Transverse colon (tissue), 4 donors: ENCODE measurements around the gene CMTM4. TPM values are rescaled to one million over a fixed set of nuclear protein-coding genes. Genes with fewer than 3 reads are reported as not detected.
"Not testable (repeated sequence)": the region's sequence is repeated elsewhere in the genome, so short reads cannot be mapped to it uniquely, and the experiment has no call there.

Experiments used
- DNase-seq: peaks from one replicate; pipeline ENCODE4 v3.0.0-alpha.2; 2019
- H3K27ac ChIP-seq, 4 donors: fragments of 200-600 bp; sonication (generic); 2 replicates each; pipeline ENCODE4 v1.5.1; 2016 to 2018; ENCODE audit warnings: inconsistent platforms in 4 of 4
- H3K27me3 ChIP-seq: fragments of 200-600 bp; sonication (generic); 2 replicates; pipeline ENCODE4 v1.5.1; 2017; ENCODE audit warnings: inconsistent platforms
- H3K36me3 ChIP-seq, 4 donors: fragments of 200-600 bp; sonication (generic); 2 replicates each; pipeline ENCODE4 v1.5.1; 2017 to 2019; ENCODE audit warnings: inconsistent platforms in 4 of 4
- H3K4me1 ChIP-seq, 4 donors: fragments of 200-600 bp; sonication (generic); 2 replicates each; pipeline ENCODE4 v1.5.1; 2017 to 2020; ENCODE audit warnings: inconsistent platforms in 4 of 4
- H3K4me3 ChIP-seq, 4 donors: fragments of 200-600 bp; sonication (generic); 1 replicate in 1 of 4; 2 replicates in 3 of 4; pipeline versions ENCODE4 v1.5.1 to v1.6.1; 2017 to 2019; ENCODE audit warnings: inconsistent platforms in 4 of 4
- H3K9me3 ChIP-seq, 2 donors: fragments of 200-600 bp; sonication (generic); 2 replicates each; pipeline ENCODE4 v1.5.1; 2017 to 2019; ENCODE audit warnings: inconsistent platforms in 2 of 2
- CTCF ChIP-seq, 5 experiments: fragments of 200-600 bp in 3 of 5; fragments of 450-650 bp in 2 of 5; sonication (generic) in 3 of 5; IDR thresholded peaks; 1 replicate in 2 of 5; 2 replicates in 3 of 5; pipeline ENCODE4 v1.5.1; 2016 to 2017; ENCODE audit warnings: antibody characterized with exemption in 5 of 5, inconsistent platforms in 3 of 5, mild to moderate bottlenecking in 2 of 5, moderate library complexity in 1 of 5
- EP300 ChIP-seq: sonication (generic); formaldehyde crosslinking; IDR thresholded peaks from one replicate; pipeline ENCODE4 v1.6.1; 2017; ENCODE audit warnings: antibody characterized with exemption, low read depth
- POLR2A ChIP-seq: fragments of 450-650 bp; IDR thresholded peaks from one replicate; pipeline ENCODE4 v1.6.1; 2016; ENCODE audit warnings: antibody characterized with exemption, mild to moderate bottlenecking, moderate library complexity
- POLR2AphosphoS5 ChIP-seq, 3 donors: sonication (generic); formaldehyde crosslinking; IDR thresholded peaks; one replicate each; pipeline ENCODE4 v1.6.1; 2016; ENCODE audit warnings: antibody characterized with exemption in 3 of 3
- WGBS, 2 donors: methylation state at CpG; one replicate each; pipeline ENCODE4 v1.1.5; 2018; ENCODE audit warnings: low coverage in 1 of 2; 5-methylcytosine and 5-hydroxymethylcytosine counted together
- in situ Hi-C, 4 donors: fragments of 200-750 bp; cut with MboI; loops; one replicate each; pipeline versions ENCODE4 v1.15.0 to v1.15.1; 2017; ENCODE audit warnings: low sequenced_read_pairs in 3 of 4, low pct_ligation_motif_present in 1 of 4, low pct_unique_long_range_greater_than_20kb in 1 of 4
- intact Hi-C: fragments of 100-400 bp; cut with DNase I; formaldehyde crosslinking; loops from one replicate; pipeline ENCODE4 v1.15.1; 2023; ENCODE audit warnings: low total_unique reads
- total RNA-seq, 4 donors: library from RNA; depleted of rRNA; stranded (reverse); fragments of >200 nt; gene quantifications; one replicate each; pipeline ENCODE4 v1.1.0, GENCODE V29; 2016

Gene CMTM4
- total RNA-seq, 4 donors from 2014 or later = 77.0 to 167 (median 163) TPM

DNA sequence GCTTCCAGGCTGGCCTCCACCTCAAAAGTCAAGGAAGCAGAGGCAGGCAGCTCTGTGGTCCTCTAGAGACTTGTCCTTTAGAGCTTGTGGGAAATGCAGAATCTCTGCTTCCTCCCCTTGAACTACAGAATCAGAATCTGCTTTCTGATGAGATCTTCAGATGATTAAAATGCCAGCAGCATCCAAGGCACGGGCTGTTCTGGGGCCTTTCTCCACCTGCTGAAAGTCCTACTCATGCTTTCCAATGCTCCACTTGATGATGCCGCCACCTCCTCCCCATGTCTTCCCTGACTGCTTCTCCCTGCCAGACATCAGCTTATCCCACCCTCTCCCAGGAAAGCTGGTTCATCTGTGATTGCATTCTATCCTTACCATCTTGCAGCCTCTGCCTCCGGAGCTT is 58.7 kb downstream of the CMTM4 start:
- no peak for TF ChIP-seq CTCF (IDR thresholded peaks at IDR 0.05)
- no peak for TF ChIP-seq POLR2AphosphoS5 (IDR thresholded peaks at IDR 0.05)
- no peak for TF ChIP-seq EP300
- no peak for TF ChIP-seq POLR2A
- no peak for DNase-seq
- no peak overlapping the region for H3K4me3 ChIP-seq

GRCh38 chr16:66636199-66636598 is 60.3 kb downstream of the CMTM4 start:
- intact Hi-C loops = no loop called here
- WGBS, 2 donors = 85% methylated on average over 5 of the region's 5 CpGs; no CpG with 5 or more reads in 1 of the 2 donors
- TF ChIP-seq CTCF (IDR thresholded peaks at IDR 0.05) (no peak), EP300 (no peak), POLR2A (no peak)
- H3K4me3 ChIP-seq = no peak overlapping the region
- in situ Hi-C loops = no loop called here
- H3K4me1 ChIP-seq = no peaks in the 10 kb centered on the region
- no peaks in the 10 kb centered on the region for H3K9me3 ChIP-seq
- peaks cover 0 to 5% (median 0%) of the 10 kb centered on the region in 4 donors for H3K36me3 ChIP-seq
- no peaks in the 10 kb centered on the region for H3K27me3 ChIP-seq
- no peak for DNase-seq
- no peak overlapping the region for H3K27ac ChIP-seq

More for the DNA sequence above, 58.7 kb downstream of the CMTM4 start:
- intact Hi-C loops (no loop called here), in situ Hi-C loops (no loop called here)
- H3K36me3 ChIP-seq = peaks cover 0 to 5% (median 0%) of the 10 kb centered on the region in 4 donors
- 91 to 100% methylated on average over 2 to 3 of the region's 3 CpGs for WGBS, 2 donors
- H3K27ac ChIP-seq = no peak overlapping the region
- no peaks in the 10 kb centered on the region for H3K27me3 ChIP-seq
- no peaks in the 10 kb centered on the region for H3K9me3 ChIP-seq
- H3K4me1 ChIP-seq = no peaks in the 10 kb centered on the region

DNA sequence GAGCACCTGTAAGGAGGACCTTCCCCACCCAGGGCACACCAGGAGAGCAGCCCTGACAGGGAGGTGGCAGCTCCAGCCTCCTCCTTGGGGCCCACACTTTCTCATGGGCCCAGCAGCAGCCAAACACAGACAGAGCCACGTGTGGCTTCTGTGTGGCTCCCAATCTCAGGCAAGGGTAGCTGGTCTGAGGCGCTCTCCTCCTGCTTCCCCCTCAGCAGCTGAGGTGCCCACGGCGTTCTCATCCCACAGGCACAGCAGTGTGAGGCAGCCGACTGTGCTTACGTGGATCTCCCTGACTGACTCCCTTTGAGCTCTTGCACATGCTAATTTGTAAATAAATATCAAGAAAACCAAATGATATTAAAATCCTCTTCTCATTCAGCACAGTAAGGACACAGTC is 61.1 kb downstream of the CMTM4 start:
- no peaks in the 10 kb centered on the region for H3K4me1 ChIP-seq
- DNase-seq = no peak
- no peaks in the 10 kb centered on the region for H3K9me3 ChIP-seq
- WGBS, 2 donors = 84% methylated on average over 6 of the region's 6 CpGs; no CpG with 5 or more reads in 1 of the 2 donors
- H3K27ac ChIP-seq = no peak overlapping the region
- no peak overlapping the region for H3K4me3 ChIP-seq
- TF ChIP-seq POLR2AphosphoS5 (IDR thresholded peaks at IDR 0.05) (no peak), EP300 (no peak), CTCF (IDR thresholded peaks at IDR 0.05) (no peak), POLR2A (no peak)
- H3K27me3 ChIP-seq = no peaks in the 10 kb centered on the region
- peaks cover 0 to 5% (median 0%) of the 10 kb centered on the region in 4 donors for H3K36me3 ChIP-seq
- intact Hi-C loops (no loop called here), in situ Hi-C loops (no loop called here)

GRCh38 chr16:66634527-66635196 is 61.9 kb downstream of the CMTM4 start:
- no peaks in the 10 kb centered on the region for H3K4me1 ChIP-seq
- no peak for DNase-seq
- intact Hi-C loops = no loop called here
- H3K9me3 ChIP-seq = no peaks in the 10 kb centered on the region
- no peaks in the 10 kb centered on the region for H3K27me3 ChIP-seq
- no peak for TF ChIP-seq POLR2A
- no peak for TF ChIP-seq POLR2AphosphoS5 (IDR thresholded peaks at IDR 0.05)
- TF ChIP-seq CTCF (IDR thresholded peaks at IDR 0.05) = no peak
- TF ChIP-seq EP300 = no peak
- H3K36me3 ChIP-seq = peaks cover 0 to 5% (median 0%) of the 10 kb centered on the region in 4 donors
- in situ Hi-C loops = no loop called here
- H3K27ac ChIP-seq = no peak overlapping the region
- WGBS, 2 donors = 88 to 93% methylated on average over 3 to 4 of the region's 4 CpGs
- H3K4me3 ChIP-seq = no peak overlapping the region

DNA sequence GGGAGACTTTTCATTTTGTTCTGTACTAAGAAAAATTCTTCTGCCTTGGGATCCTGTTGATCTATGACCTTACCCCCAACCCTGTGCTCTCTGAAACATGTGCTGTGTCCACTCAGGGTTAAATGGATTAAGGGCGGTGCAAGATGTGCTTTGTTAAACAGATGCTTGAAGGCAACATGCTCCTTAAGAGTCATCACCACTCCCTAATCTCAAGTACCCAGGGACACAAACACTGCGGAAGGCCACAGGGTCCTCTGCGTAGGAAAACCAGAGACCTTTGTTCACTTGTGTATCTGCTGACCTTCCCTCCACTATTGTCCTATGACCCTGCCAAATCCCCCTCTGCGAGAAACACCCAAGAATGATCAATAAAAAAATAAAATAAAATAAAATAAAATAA is 65.0 kb downstream of the CMTM4 start:
- H3K27me3 ChIP-seq, H3K4me3 ChIP-seq, H3K27ac ChIP-seq, H3K9me3 ChIP-seq, DNase-seq, H3K4me1 ChIP-seq, H3K36me3 ChIP-seq, intact Hi-C loops, in situ Hi-C loops: not testable (repeated sequence)
- WGBS, 2 donors = 93 to 100% methylated on average over 1 to 4 of the region's 4 CpGs

DNA sequence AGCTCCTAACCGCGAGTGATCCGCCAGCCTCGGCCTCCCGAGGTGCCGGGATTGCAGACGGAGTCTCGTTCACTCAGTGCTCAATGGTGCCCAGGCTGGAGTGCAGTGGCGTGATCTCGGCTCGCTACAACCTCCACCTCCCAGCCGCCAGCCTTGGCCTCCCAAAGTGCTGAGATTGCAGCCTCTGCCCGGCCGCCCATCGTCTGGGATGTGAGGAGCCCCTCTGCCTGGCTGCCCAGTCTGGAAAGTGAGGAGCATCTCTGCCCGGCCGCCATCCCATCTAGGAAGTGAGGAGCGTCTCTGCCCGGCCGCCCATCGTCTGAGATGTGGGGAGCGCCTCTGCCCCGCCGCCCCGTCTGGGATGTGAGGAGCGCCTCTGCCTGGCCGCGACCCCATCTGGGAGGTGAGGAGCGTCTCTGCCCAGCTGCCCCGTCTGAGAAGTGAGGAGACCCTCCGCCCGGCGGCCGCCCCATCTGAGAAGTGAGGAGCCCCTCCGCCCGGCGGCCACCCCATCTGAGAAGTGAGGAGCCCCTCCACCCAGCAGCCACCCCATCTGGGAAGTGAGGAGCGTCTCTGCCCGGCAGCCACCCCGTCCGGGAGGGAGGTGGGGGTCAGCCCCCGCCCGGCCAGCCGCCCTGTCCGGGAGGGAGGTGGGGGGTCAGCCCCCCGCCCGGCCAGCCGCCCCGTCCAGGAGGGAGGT is 65.8 kb downstream of the CMTM4 start:
- intact Hi-C loops, H3K27ac ChIP-seq, H3K9me3 ChIP-seq, DNase-seq, in situ Hi-C loops, H3K27me3 ChIP-seq, H3K36me3 ChIP-seq, H3K4me1 ChIP-seq, H3K4me3 ChIP-seq: not testable (repeated sequence)
- 94% methylated on average over 7 of the region's 49 CpGs; no CpG with 5 or more reads in 1 of the 2 donors for WGBS, 2 donors
